ENCODE data around the gene ATL3.

The ATL3 gene

GRCh38 chr11:63710476-63711217 lies 39.5 kb upstream of the ATL3 start:
- H3K4me3 ChIP-seq (ENCODE audit: control insufficient read depth in 1 of 7, extremely low read depth in 1 of 7, insufficient read depth in 4 of 7, low read depth in 2 of 7, low read length in 6 of 7) = no peak overlapping the region
- POLR2A ChIA-PET = no interaction called here
- H3K27me3 ChIP-seq (replicated peaks in 2 of 5; ENCODE audit: control insufficient read depth in 4 of 5, insufficient read depth in 5 of 5, low read length in 4 of 5) = no peaks in the 10 kb centered on the region
- no peak for DNase-seq
- H3K27ac ChIP-seq (ENCODE audit: insufficient read depth in 1 of 2, low read depth in 1 of 2, low read length in 2 of 2, poor library complexity in 1 of 2, severe bottlenecking in 2 of 2) = no peak overlapping the region
- H3K9me3 ChIP-seq (ENCODE audit: control extremely low read depth in 1 of 5, control insufficient read depth in 4 of 5, insufficient read depth in 2 of 5, low read depth in 1 of 5, low read length in 4 of 5) = no peaks in the 10 kb centered on the region
- peaks cover 0 to 16% (median 9%) of the 10 kb centered on the region in 4 experiments for H3K4me1 ChIP-seq (ENCODE audit: control extremely low read depth in 1 of 4, control insufficient read depth in 4 of 4, insufficient read depth in 4 of 4, low read length in 3 of 4)
- peaks cover 0 to 4% (median under 1%) of the 10 kb centered on the region in 4 experiments for H3K36me3 ChIP-seq (ENCODE audit: control insufficient read depth in 4 of 4, insufficient read depth in 4 of 4, low read length in 3 of 4)
- 98% methylated on average over 5 of the region's 11 CpGs for WGBS (ENCODE audit: insufficient coverage)
- CTCF ChIA-PET = no interaction called here

- H3K27me3 ChIP-seq (replicated peaks in 2 of 5; ENCODE audit: control insufficient read depth in 4 of 5, insufficient read depth in 5 of 5, low read length in 4 of 5) = no peaks in the 10 kb centered on the region
- H3K4me3 ChIP-seq (ENCODE audit: control insufficient read depth in 1 of 7, extremely low read depth in 1 of 7, insufficient read depth in 4 of 7, low read depth in 2 of 7, low read length in 6 of 7) = peak overlapping the region in 1 of 7 experiments; percentile 33
- H3K4me1 ChIP-seq (ENCODE audit: control extremely low read depth in 1 of 4, control insufficient read depth in 4 of 4, insufficient read depth in 4 of 4, low read length in 3 of 4) = peaks cover 2 to 21% (median 9%) of the 10 kb centered on the region in 4 experiments
- H3K36me3 ChIP-seq (ENCODE audit: control insufficient read depth in 4 of 4, insufficient read depth in 4 of 4, low read length in 3 of 4) = peaks cover 0 to 2% (median 0%) of the 10 kb centered on the region in 4 experiments
- H3K9me3 ChIP-seq (ENCODE audit: control extremely low read depth in 1 of 5, control insufficient read depth in 4 of 5, insufficient read depth in 2 of 5, low read depth in 1 of 5, low read length in 4 of 5) = no peaks in the 10 kb centered on the region
- DNase-seq = peak in 2 of 3 donors; percentile 41 to 50
- WGBS (ENCODE audit: insufficient coverage) = no CpG with 5 or more reads among the region's 3 CpGs
- ChIA-PET POLR2A (interaction anchor here (2.0 kb wide), 1 partner anchor 27 kb away, joined by 7 read pairs; the partner anchor contains the start of gene RTN3), CTCF (interaction anchor here (0.8 to 1.9 kb wide), 3 partner anchors 10 to 36 kb away, joined by 3 to 11 read pairs (median 3); no protein-coding TSS in a partner anchor)
- H3K27ac ChIP-seq (ENCODE audit: insufficient read depth in 1 of 2, low read depth in 1 of 2, low read length in 2 of 2, poor library complexity in 1 of 2, severe bottlenecking in 2 of 2) = no peak overlapping the region
Measured at GRCh38 chr11:63709336-63709884, 38.2 kb upstream of the ATL3 start.

- H3K27me3 ChIP-seq (replicated peaks in 2 of 5; ENCODE audit: control insufficient read depth in 4 of 5, insufficient read depth in 5 of 5, low read length in 4 of 5) = no peaks in the 10 kb centered on the region
- peaks cover 0 to 2% (median 0%) of the 10 kb centered on the region in 4 experiments for H3K36me3 ChIP-seq (ENCODE audit: control insufficient read depth in 4 of 4, insufficient read depth in 4 of 4, low read length in 3 of 4)
- H3K9me3 ChIP-seq (ENCODE audit: control extremely low read depth in 1 of 5, control insufficient read depth in 4 of 5, insufficient read depth in 2 of 5, low read depth in 1 of 5, low read length in 4 of 5) = no peaks in the 10 kb centered on the region
- no peak for DNase-seq
- peaks cover 2 to 24% (median 11%) of the 10 kb centered on the region in 4 experiments for H3K4me1 ChIP-seq (ENCODE audit: control extremely low read depth in 1 of 4, control insufficient read depth in 4 of 4, insufficient read depth in 4 of 4, low read length in 3 of 4)
- POLR2A ChIA-PET = interaction anchor here (2.0 kb wide), 1 partner anchor 27 kb away, joined by 7 read pairs; the partner anchor contains the start of gene RTN3
- no peak overlapping the region for H3K4me3 ChIP-seq (ENCODE audit: control insufficient read depth in 1 of 7, extremely low read depth in 1 of 7, insufficient read depth in 4 of 7, low read depth in 2 of 7, low read length in 6 of 7)
- no CpG with 5 or more reads among the region's 1 CpG for WGBS (ENCODE audit: insufficient coverage)
- CTCF ChIA-PET = interaction anchor here (0.8 to 1.9 kb wide), 4 partner anchors 9 to 199 kb away, joined by 3 to 11 read pairs (median 3); no protein-coding TSS in a partner anchor
- H3K27ac ChIP-seq (ENCODE audit: insufficient read depth in 1 of 2, low read depth in 1 of 2, low read length in 2 of 2, poor library complexity in 1 of 2, severe bottlenecking in 2 of 2) = no peak overlapping the region
Measured at GRCh38 chr11:63708764-63709163, 37.6 kb upstream of the ATL3 start.

GRCh38 chr11:63705526-63705925 lies 34.4 kb upstream of the ATL3 start:
- ChIA-PET POLR2A (no interaction called here), CTCF (interaction anchor here (0.8 to 1.0 kb wide), 2 partner anchors 8 to 68 kb away, joined by 4 to 5 read pairs; no protein-coding TSS in a partner anchor)
- H3K9me3 ChIP-seq (ENCODE audit: control extremely low read depth in 1 of 5, control insufficient read depth in 4 of 5, insufficient read depth in 2 of 5, low read depth in 1 of 5, low read length in 4 of 5) = no peaks in the 10 kb centered on the region
- DNase-seq = no peak
- no peak overlapping the region for H3K4me3 ChIP-seq (ENCODE audit: control insufficient read depth in 1 of 7, extremely low read depth in 1 of 7, insufficient read depth in 4 of 7, low read depth in 2 of 7, low read length in 6 of 7)
- H3K27ac ChIP-seq (ENCODE audit: insufficient read depth in 1 of 2, low read depth in 1 of 2, low read length in 2 of 2, poor library complexity in 1 of 2, severe bottlenecking in 2 of 2) = no peak overlapping the region
- peaks cover 2 to 24% (median 11%) of the 10 kb centered on the region in 4 experiments for H3K4me1 ChIP-seq (ENCODE audit: control extremely low read depth in 1 of 4, control insufficient read depth in 4 of 4, insufficient read depth in 4 of 4, low read length in 3 of 4)
- H3K27me3 ChIP-seq (replicated peaks in 2 of 5; ENCODE audit: control insufficient read depth in 4 of 5, insufficient read depth in 5 of 5, low read length in 4 of 5) = no peaks in the 10 kb centered on the region
- WGBS (ENCODE audit: insufficient coverage) = 100% methylated on average over 1 of the region's 2 CpGs
- H3K36me3 ChIP-seq (ENCODE audit: control insufficient read depth in 4 of 4, insufficient read depth in 4 of 4, low read length in 3 of 4) = peaks cover 0 to 5% (median 2%) of the 10 kb centered on the region in 4 experiments

GRCh38 chr11:63699896-63700295 lies 28.7 kb upstream of the ATL3 start:
- no CpG with 5 or more reads among the region's 1 CpG for WGBS (ENCODE audit: insufficient coverage)
- H3K4me1 ChIP-seq (ENCODE audit: control extremely low read depth in 1 of 4, control insufficient read depth in 4 of 4, insufficient read depth in 4 of 4, low read length in 3 of 4) = peaks cover 2 to 8% (median 5%) of the 10 kb centered on the region in 4 experiments
- no peak for DNase-seq
- H3K4me3 ChIP-seq (ENCODE audit: control insufficient read depth in 1 of 7, extremely low read depth in 1 of 7, insufficient read depth in 4 of 7, low read depth in 2 of 7, low read length in 6 of 7) = no peak overlapping the region
- no peaks in the 10 kb centered on the region for H3K9me3 ChIP-seq (ENCODE audit: control extremely low read depth in 1 of 5, control insufficient read depth in 4 of 5, insufficient read depth in 2 of 5, low read depth in 1 of 5, low read length in 4 of 5)
- H3K36me3 ChIP-seq (ENCODE audit: control insufficient read depth in 4 of 4, insufficient read depth in 4 of 4, low read length in 3 of 4) = peaks cover 0 to 5% (median 2%) of the 10 kb centered on the region in 4 experiments
- CTCF ChIA-PET = interaction anchor here (2.2 kb wide), 1 partner anchor 9 kb away, joined by 11 read pairs; no protein-coding TSS in a partner anchor
- H3K27ac ChIP-seq (ENCODE audit: insufficient read depth in 1 of 2, low read depth in 1 of 2, low read length in 2 of 2, poor library complexity in 1 of 2, severe bottlenecking in 2 of 2) = no peak overlapping the region
- no peaks in the 10 kb centered on the region for H3K27me3 ChIP-seq (replicated peaks in 2 of 5; ENCODE audit: control insufficient read depth in 4 of 5, insufficient read depth in 5 of 5, low read length in 4 of 5)
- POLR2A ChIA-PET = interaction anchor here (0.7 kb wide), 1 partner anchor 1779 kb away, joined by 3 read pairs; no protein-coding TSS in a partner anchor

- Histone ChIP-seq H3K27ac (ENCODE audit: insufficient read depth in 1 of 2, low read depth in 1 of 2, low read length in 2 of 2, poor library complexity in 1 of 2, severe bottlenecking in 2 of 2) (no peak overlapping the region), H3K4me1 (ENCODE audit: control extremely low read depth in 1 of 4, control insufficient read depth in 4 of 4, insufficient read depth in 4 of 4, low read length in 3 of 4) (peaks cover 0 to 5% (median 2%) of the 10 kb centered on the region in 4 experiments), H3K27me3 (replicated peaks in 2 of 5; ENCODE audit: control insufficient read depth in 4 of 5, insufficient read depth in 5 of 5, low read length in 4 of 5) (no peaks in the 10 kb centered on the region), H3K4me3 (ENCODE audit: control insufficient read depth in 1 of 7, extremely low read depth in 1 of 7, insufficient read depth in 4 of 7, low read depth in 2 of 7, low read length in 6 of 7) (no peak overlapping the region), H3K9me3 (ENCODE audit: control extremely low read depth in 1 of 5, control insufficient read depth in 4 of 5, insufficient read depth in 2 of 5, low read depth in 1 of 5, low read length in 4 of 5) (no peaks in the 10 kb centered on the region), H3K36me3 (ENCODE audit: control insufficient read depth in 4 of 4, insufficient read depth in 4 of 4, low read length in 3 of 4) (peaks cover 0 to 5% (median 2%) of the 10 kb centered on the region in 4 experiments)
- 92% methylated on average over 5 of the region's 11 CpGs for WGBS (ENCODE audit: insufficient coverage)
- no peak for DNase-seq
- ChIA-PET CTCF (interaction anchor here (1.0 to 2.2 kb wide), 2 partner anchors 10 to 15 kb away, joined by 3 to 11 read pairs; no protein-coding TSS in a partner anchor), POLR2A (interaction anchor here (0.6 kb wide), 1 partner anchor 16 kb away, joined by 4 read pairs; no protein-coding TSS in a partner anchor)
Measured at GRCh38 chr11:63698976-63699733, 28.0 kb upstream of the ATL3 start.
